Endometrium (tissue), 2 donors: ENCODE measurements around the gene NEU1.
"Not testable (repeated sequence)": the region's sequence is repeated elsewhere in the genome, so short reads cannot be mapped to it uniquely, and the experiment has no call there.

ENCODE experiments used
- FAIRE-seq: peaks from 2 replicates; lab custom pipeline; 2012; peaks lifted over from hg19 to GRCh38; lab: Jason Lieb, UNC
- donor health status: control.
- donor health status: control.

Gene NEU1

GRCh38 chr6:31874084-31874670 is 11.6 kb upstream of the NEU1 start:
- no peak for FAIRE-seq

GRCh38 chr6:31871046-31871659 is 8.5 kb upstream of the NEU1 start:
- FAIRE-seq, result no peak

GRCh38 chr6:31870385-31870921 is 7.8 kb upstream of the NEU1 start:
- FAIRE-seq, result no peak

GRCh38 chr6:31869343-31869742 is 6.7 kb upstream of the NEU1 start:
- FAIRE-seq, result no peak

- FAIRE-seq, result not testable (repeated sequence)
These were observed 6.0 kb upstream of the NEU1 start for GRCh38 chr6:31868658-31868971.

- no peak for FAIRE-seq
These were observed 2.8 kb upstream of the NEU1 start for GRCh38 chr6:31865205-31866118.

GRCh38 chr6:31864818-31865204 is 2.2 kb upstream of the NEU1 start:
- no peak for FAIRE-seq

- FAIRE-seq, result not testable (repeated sequence)
These were observed 1.5 kb upstream of the NEU1 start for GRCh38 chr6:31864123-31864562.

GRCh38 chr6:31861919-31862343 is 690 bp downstream of the NEU1 start:
- no peak for FAIRE-seq

- no peak for FAIRE-seq
These were observed 1.5 kb downstream of the NEU1 start for GRCh38 chr6:31861150-31861549.

GRCh38 chr6:31860349-31860748 is 2.3 kb downstream of the NEU1 start:
- FAIRE-seq, result no peak

GRCh38 chr6:31859923-31860322 is 2.7 kb downstream of the NEU1 start:
- no peak for FAIRE-seq

GRCh38 chr6:31858707-31859106 is 3.9 kb downstream of the NEU1 start:
- FAIRE-seq, result no peak

GRCh38 chr6:31857774-31858173 is 4.8 kb downstream of the NEU1 start:
- not testable (repeated sequence) for FAIRE-seq

- not testable (repeated sequence) for FAIRE-seq
These were observed 10.5 kb downstream of the NEU1 start for GRCh38 chr6:31851980-31852718.

- FAIRE-seq, result no peak
These were observed 11.2 kb downstream of the NEU1 start for GRCh38 chr6:31851485-31851832.

GRCh38 chr6:31850765-31851484 is 11.7 kb downstream of the NEU1 start:
- FAIRE-seq, result no peak

- no peak for FAIRE-seq
These were observed 15.2 kb downstream of the NEU1 start for GRCh38 chr6:31847276-31847978.

- no peak for FAIRE-seq
These were observed 18.1 kb downstream of the NEU1 start for GRCh38 chr6:31844507-31844906.

GRCh38 chr6:31842053-31842452 is 20.6 kb downstream of the NEU1 start:
- no peak for FAIRE-seq

GRCh38 chr6:31839779-31840126 is 22.9 kb downstream of the NEU1 start:
- FAIRE-seq, result not testable (repeated sequence)
